Panc1 (cell line): ENCODE measurements around the gene P2RX4. TPM values are rescaled to one million over a fixed set of nuclear protein-coding genes. Genes with fewer than 3 reads are reported as not detected.

Experiments
- total RNA-seq: library from RNA; stranded (reverse); gene quantifications from one replicate; pipeline ENCODE4 v1.2.1, GENCODE V29; 2021; ENCODE audit not compliant: unreplicated experiment

P2RX4 gene
- total RNA-seq, 1 experiment from 2014 or later: 12.4 TPM

Other genes with a start within 250 kb of the P2RX4 start
- gene HNF1A, start 231.6 kb upstream of the P2RX4 start, total RNA-seq: 0.26 TPM
- 20.7 TPM for gene C12orf43, start 193.6 kb upstream of the P2RX4 start, total RNA-seq
- 21.1 TPM for gene OASL, start 170.9 kb upstream of the P2RX4 start, total RNA-seq
- 0.23 TPM for gene P2RX7, start 77.3 kb upstream of the P2RX4 start, total RNA-seq
- 37.8 TPM for gene CAMKK2, start 86.6 kb downstream of the P2RX4 start, total RNA-seq
- gene ANAPC5, start 142.3 kb downstream of the P2RX4 start, total RNA-seq: 101 TPM
- gene RNF34, start 190.0 kb downstream of the P2RX4 start, total RNA-seq: 52.4 TPM